ENCODE results near the gene SEC14L5.

Gene SEC14L5

GRCh38 chr16:4979164-4979563 is 21.0 kb downstream of the SEC14L5 start:
- H3K4me3 ChIP-seq (ENCODE audit: low read depth, low read length) = no peak overlapping the region
- H2BK120ac ChIP-seq (ENCODE audit: insufficient read depth, low read length, poor library complexity) = no peak overlapping the region
- WGBS (ENCODE audit: extremely low coverage, insufficient coverage, insufficient read length) = no CpG with 5 or more reads among the region's 7 CpGs

GRCh38 chr16:4979736-4980660 is 21.9 kb downstream of the SEC14L5 start:
- no peaks in the 10 kb centered on the region for H3K79me1 ChIP-seq (ENCODE audit: low read length)
- H3K23ac ChIP-seq (ENCODE audit: low read length) = no peak overlapping the region
- no peak overlapping the region for H3K4me2 ChIP-seq (ENCODE audit: low read length)
- WGBS (ENCODE audit: extremely low coverage, insufficient coverage, insufficient read length) = no CpG with 5 or more reads among the region's 25 CpGs
- no peak overlapping the region for H2BK12ac ChIP-seq (ENCODE audit: low read length)
- no peak overlapping the region for H3K27ac ChIP-seq (ENCODE audit: low read depth, low read length)
- no peak overlapping the region for H3K4me3 ChIP-seq (ENCODE audit: low read depth, low read length)
- H2AFZ ChIP-seq (ENCODE audit: insufficient read depth, low read length, poor library complexity) = no peak overlapping the region
- H3K79me2 ChIP-seq (ENCODE audit: control insufficient read depth, insufficient read depth, low read length, poor library complexity) = no peaks in the 10 kb centered on the region
- no peak overlapping the region for H3K18ac ChIP-seq (ENCODE audit: low read length)
- peaks cover 2% of the 10 kb centered on the region for H3K9me3 ChIP-seq (ENCODE audit: insufficient read depth, low read depth, low read length)
- no peak for DNase-seq
- no peak overlapping the region for H2BK5ac ChIP-seq (ENCODE audit: low read depth, low read length, poor library complexity)
- no peaks in the 10 kb centered on the region for H3K4me1 ChIP-seq (ENCODE audit: control insufficient read depth in 1 of 2, insufficient read depth in 2 of 2, low read length in 2 of 2)
- no peak overlapping the region for H2BK120ac ChIP-seq (ENCODE audit: insufficient read depth, low read length, poor library complexity)
- no peak overlapping the region for H3K14ac ChIP-seq (ENCODE audit: low read length)
- H2AK5ac ChIP-seq (ENCODE audit: low read length) = no peak overlapping the region
- no peak overlapping the region for H3K4ac ChIP-seq (ENCODE audit: low read depth, low read length)
- no peak overlapping the region for H4K8ac ChIP-seq (ENCODE audit: low read depth, low read length)
- no peak overlapping the region for H4K12ac ChIP-seq (ENCODE audit: low read depth, low read length)
- no peaks in the 10 kb centered on the region for H3K27me3 ChIP-seq (ENCODE audit: insufficient read depth, low read length)
- H3K36me3 ChIP-seq (ENCODE audit: control insufficient read depth in 1 of 2, insufficient read depth in 2 of 2, low read length in 2 of 2) = no peaks in the 10 kb centered on the region
- no peak overlapping the region for H4K91ac ChIP-seq (ENCODE audit: low read depth, low read length)
- no peak overlapping the region for H3K9ac ChIP-seq (ENCODE audit: low read length)

More at GRCh38 chr16:4979164-4979563, 21.0 kb downstream of the SEC14L5 start:
- no peak overlapping the region for H3K18ac ChIP-seq (ENCODE audit: low read length)
- no peaks in the 10 kb centered on the region for H3K27me3 ChIP-seq (ENCODE audit: insufficient read depth, low read length)
- no peak overlapping the region for H3K23ac ChIP-seq (ENCODE audit: low read length)
- H3K27ac ChIP-seq (ENCODE audit: low read depth, low read length) = no peak overlapping the region
- H4K8ac ChIP-seq (ENCODE audit: low read depth, low read length) = no peak overlapping the region
- no peak overlapping the region for H2AFZ ChIP-seq (ENCODE audit: insufficient read depth, low read length, poor library complexity)
- H3K4me2 ChIP-seq (ENCODE audit: low read length) = no peak overlapping the region
- no peak for DNase-seq
- no peaks in the 10 kb centered on the region for H3K36me3 ChIP-seq (ENCODE audit: control insufficient read depth in 1 of 2, insufficient read depth in 2 of 2, low read length in 2 of 2)
- H3K9ac ChIP-seq (ENCODE audit: low read length) = no peak overlapping the region
- H4K91ac ChIP-seq (ENCODE audit: low read depth, low read length) = no peak overlapping the region
- H4K12ac ChIP-seq (ENCODE audit: low read depth, low read length) = no peak overlapping the region
- H2BK5ac ChIP-seq (ENCODE audit: low read depth, low read length, poor library complexity) = no peak overlapping the region
- no peaks in the 10 kb centered on the region for H3K4me1 ChIP-seq (ENCODE audit: control insufficient read depth in 1 of 2, insufficient read depth in 2 of 2, low read length in 2 of 2)
- no peak overlapping the region for H3K4ac ChIP-seq (ENCODE audit: low read depth, low read length)
- H3K9me3 ChIP-seq (ENCODE audit: insufficient read depth, low read depth, low read length) = peaks cover 2% of the 10 kb centered on the region
- no peaks in the 10 kb centered on the region for H3K79me2 ChIP-seq (ENCODE audit: control insufficient read depth, insufficient read depth, low read length, poor library complexity)
- no peak overlapping the region for H2BK12ac ChIP-seq (ENCODE audit: low read length)
- H3K14ac ChIP-seq (ENCODE audit: low read length) = no peak overlapping the region
- H3K79me1 ChIP-seq (ENCODE audit: low read length) = no peaks in the 10 kb centered on the region
- H2AK5ac ChIP-seq (ENCODE audit: low read length) = no peak overlapping the region

DNA sequence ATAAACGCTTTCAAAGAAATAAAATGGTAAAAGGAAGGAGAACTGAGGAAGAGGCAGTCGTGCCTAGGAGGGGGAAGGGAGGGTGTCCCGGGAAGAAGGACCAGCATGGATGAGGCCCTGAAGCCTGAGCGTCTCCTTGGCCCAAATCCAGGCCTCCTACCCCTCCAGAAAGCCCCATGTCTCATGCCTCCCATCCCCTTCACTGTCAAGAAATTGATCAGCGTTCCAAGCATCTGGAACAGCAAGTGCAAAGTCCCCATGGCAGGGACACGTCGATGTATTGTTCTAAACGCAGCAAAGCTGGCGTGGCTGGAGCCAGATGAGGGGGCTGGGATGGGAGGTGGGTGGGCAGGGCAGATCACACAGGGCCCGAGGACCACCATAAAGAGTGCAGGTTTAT is 22.6 kb downstream of the SEC14L5 start:
- Histone ChIP-seq H3K36me3 (ENCODE audit: control insufficient read depth in 1 of 2, insufficient read depth in 2 of 2, low read length in 2 of 2) (no peaks in the 10 kb centered on the region), H3K14ac (ENCODE audit: low read length) (no peak overlapping the region), H3K27ac (ENCODE audit: low read depth, low read length) (no peak overlapping the region), H3K23ac (ENCODE audit: low read length) (no peak overlapping the region), H2AK5ac (ENCODE audit: low read length) (no peak overlapping the region), H2BK120ac (ENCODE audit: insufficient read depth, low read length, poor library complexity) (no peak overlapping the region), H2BK12ac (ENCODE audit: low read length) (no peak overlapping the region), H4K12ac (ENCODE audit: low read depth, low read length) (no peak overlapping the region), H3K79me1 (ENCODE audit: low read length) (no peaks in the 10 kb centered on the region), H3K4me1 (ENCODE audit: control insufficient read depth in 1 of 2, insufficient read depth in 2 of 2, low read length in 2 of 2) (no peaks in the 10 kb centered on the region), H3K4me3 (ENCODE audit: low read depth, low read length) (no peak overlapping the region), H4K8ac (ENCODE audit: low read depth, low read length) (no peak overlapping the region), H2BK5ac (ENCODE audit: low read depth, low read length, poor library complexity) (no peak overlapping the region), H3K4ac (ENCODE audit: low read depth, low read length) (no peak overlapping the region), H3K4me2 (ENCODE audit: low read length) (no peak overlapping the region), H3K18ac (ENCODE audit: low read length) (no peak overlapping the region), H3K27me3 (ENCODE audit: insufficient read depth, low read length) (no peaks in the 10 kb centered on the region), H3K9me3 (ENCODE audit: insufficient read depth, low read depth, low read length) (peaks cover 2% of the 10 kb centered on the region), H3K79me2 (ENCODE audit: control insufficient read depth, insufficient read depth, low read length, poor library complexity) (no peaks in the 10 kb centered on the region), H2AFZ (ENCODE audit: insufficient read depth, low read length, poor library complexity) (no peak overlapping the region), H4K91ac (ENCODE audit: low read depth, low read length) (no peak overlapping the region), H3K9ac (ENCODE audit: low read length) (no peak overlapping the region)
- DNase-seq = no peak
- WGBS (ENCODE audit: extremely low coverage, insufficient coverage, insufficient read length) = no CpG with 5 or more reads among the region's 10 CpGs

DNA sequence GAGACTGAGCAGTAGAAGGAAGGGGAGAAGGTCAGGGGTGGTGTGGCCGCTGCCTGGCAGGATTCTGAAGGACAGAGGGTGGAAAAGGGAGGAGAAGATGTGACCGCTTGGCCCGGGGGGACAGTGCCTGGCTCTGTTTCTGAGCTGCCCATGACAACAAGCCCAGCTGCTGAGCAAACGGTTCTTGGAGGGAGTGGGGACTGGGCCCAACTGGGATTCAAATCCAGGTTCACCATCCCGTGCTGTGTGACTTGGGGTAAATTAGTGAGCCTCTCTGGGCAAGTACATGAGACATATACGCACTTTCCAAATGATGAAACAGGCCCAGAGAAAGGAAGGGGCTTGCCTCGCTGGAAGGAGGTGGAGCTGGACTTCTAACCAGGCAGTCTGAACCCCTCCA is 23.3 kb downstream of the SEC14L5 start:
- H3K4me3 ChIP-seq (ENCODE audit: low read depth, low read length) = no peak overlapping the region
- no CpG with 5 or more reads among the region's 7 CpGs for whole genome bisulfite sequencing (ENCODE audit: extremely low coverage, insufficient coverage, insufficient read length)
- no peak overlapping the region for H3K4me2 ChIP-seq (ENCODE audit: low read length)
- H2BK12ac ChIP-seq (ENCODE audit: low read length) = no peak overlapping the region
- H3K14ac ChIP-seq (ENCODE audit: low read length) = no peak overlapping the region
- no peak overlapping the region for H4K8ac ChIP-seq (ENCODE audit: low read depth, low read length)
- no peak overlapping the region for H3K4ac ChIP-seq (ENCODE audit: low read depth, low read length)
- H2BK5ac ChIP-seq (ENCODE audit: low read depth, low read length, poor library complexity) = no peak overlapping the region
- no peak overlapping the region for H3K18ac ChIP-seq (ENCODE audit: low read length)
- no peaks in the 10 kb centered on the region for H3K4me1 ChIP-seq (ENCODE audit: control insufficient read depth in 1 of 2, insufficient read depth in 2 of 2, low read length in 2 of 2)
- no peaks in the 10 kb centered on the region for H3K36me3 ChIP-seq (ENCODE audit: control insufficient read depth in 1 of 2, insufficient read depth in 2 of 2, low read length in 2 of 2)
- no peak for DNase-seq
- no peak overlapping the region for H4K12ac ChIP-seq (ENCODE audit: low read depth, low read length)
- H3K9ac ChIP-seq (ENCODE audit: low read length) = no peak overlapping the region
- H2BK120ac ChIP-seq (ENCODE audit: insufficient read depth, low read length, poor library complexity) = no peak overlapping the region
- H3K23ac ChIP-seq (ENCODE audit: low read length) = no peak overlapping the region
- no peak overlapping the region for H2AK5ac ChIP-seq (ENCODE audit: low read length)
- H3K27me3 ChIP-seq (ENCODE audit: insufficient read depth, low read length) = no peaks in the 10 kb centered on the region
- H3K79me1 ChIP-seq (ENCODE audit: low read length) = no peaks in the 10 kb centered on the region
- no peak overlapping the region for H4K91ac ChIP-seq (ENCODE audit: low read depth, low read length)
- peaks cover 2% of the 10 kb centered on the region for H3K9me3 ChIP-seq (ENCODE audit: insufficient read depth, low read depth, low read length)
- no peak overlapping the region for H3K27ac ChIP-seq (ENCODE audit: low read depth, low read length)
- no peak overlapping the region for H2AFZ ChIP-seq (ENCODE audit: insufficient read depth, low read length, poor library complexity)
- no peaks in the 10 kb centered on the region for H3K79me2 ChIP-seq (ENCODE audit: control insufficient read depth, insufficient read depth, low read length, poor library complexity)
